OCI-M1 (cell line): ENCODE results near the gene RAP1GAP2.
"Not testable (repeated sequence)": the region's sequence is repeated elsewhere in the genome, so short reads cannot be mapped to it uniquely, and the experiment has no call there.

Experiments
- DNase-seq: peaks from one replicate; lab custom pipeline; 2025; lab: John Stamatoyannopoulos, UW

RAP1GAP2 gene

DNA sequence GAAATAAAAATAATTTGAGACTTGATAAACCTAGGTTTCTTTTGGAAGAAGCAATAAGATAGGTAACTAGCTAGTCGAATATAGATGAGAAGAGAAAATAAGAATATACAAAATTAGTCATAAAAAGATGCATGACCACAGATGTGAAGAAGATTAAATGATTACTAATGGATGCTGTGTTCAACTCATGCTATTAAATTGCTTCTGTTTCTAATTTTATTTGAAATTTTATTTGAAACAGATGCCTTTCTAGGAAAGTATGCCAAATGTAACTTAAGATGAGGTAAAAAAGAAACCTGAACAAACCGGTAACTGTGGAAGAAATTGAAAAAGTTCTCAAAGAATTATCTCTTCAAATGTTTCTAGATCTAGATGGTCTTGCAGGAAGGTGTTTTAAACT is 175.6 kb downstream of the RAP1GAP2 start:
- DNase-seq: no peak

DNA sequence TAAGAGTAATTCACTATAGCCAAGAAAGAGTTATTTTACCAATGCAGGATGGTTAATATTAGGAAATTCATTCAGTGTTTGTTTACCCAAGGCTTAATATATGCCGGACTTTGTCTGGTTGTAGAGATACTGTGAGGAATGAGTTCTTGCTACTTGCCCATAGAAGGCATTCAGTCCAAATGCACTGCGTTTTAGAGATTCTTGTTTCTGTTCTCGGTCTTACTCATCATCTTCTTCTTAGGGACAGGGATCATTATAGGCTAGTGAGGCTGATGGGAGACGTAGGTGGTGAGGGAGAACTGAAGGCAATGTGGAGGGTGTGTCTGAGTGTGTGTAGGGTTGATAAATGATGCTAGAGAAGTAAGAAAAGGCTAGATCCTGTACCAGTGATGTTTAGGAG is 176.5 kb downstream of the RAP1GAP2 start:
- DNase-seq: no peak

DNA sequence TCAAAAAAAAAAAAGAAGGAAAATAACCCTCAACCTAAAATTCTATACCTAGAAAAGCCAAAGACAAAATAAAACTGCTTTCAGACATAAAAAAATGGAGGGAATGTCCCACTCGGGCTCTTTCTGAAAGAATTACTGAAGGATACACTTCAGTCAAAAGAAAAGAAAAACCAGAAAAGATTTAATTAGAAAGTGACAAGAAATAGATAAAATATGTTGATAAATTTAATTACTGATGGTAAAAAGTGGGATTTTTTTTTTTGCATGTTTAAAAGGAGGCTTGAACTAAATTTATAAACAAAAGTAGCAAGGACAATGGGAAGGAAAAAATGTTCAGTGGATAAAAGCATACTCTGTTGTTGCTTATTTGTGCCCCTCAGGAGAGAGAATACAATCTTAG is 178.1 kb downstream of the RAP1GAP2 start:
- DNase-seq: no peak

DNA sequence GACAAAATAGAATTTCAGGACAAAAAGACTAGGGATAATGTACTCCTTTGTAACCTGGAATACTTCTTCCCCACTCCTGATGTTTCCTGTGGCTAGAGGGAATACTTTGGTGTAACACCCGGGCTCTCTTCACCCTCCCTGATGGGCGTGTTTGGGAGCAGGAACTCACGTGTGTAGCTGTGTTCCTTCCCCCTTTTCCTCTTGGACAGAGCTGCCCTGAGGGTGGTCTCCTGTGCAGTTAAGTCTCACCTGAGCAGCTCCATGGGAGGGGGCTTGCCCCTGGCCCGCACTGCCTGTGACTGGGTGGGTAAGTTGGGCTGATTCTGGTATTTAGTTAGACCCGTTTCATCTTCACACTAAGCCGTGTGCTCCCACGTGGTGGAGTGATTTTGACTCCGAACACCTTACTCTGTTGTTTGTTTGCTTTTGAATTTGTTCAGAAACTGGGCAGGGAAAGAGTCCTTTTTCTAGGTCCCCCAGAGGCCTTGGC is 179.3 kb downstream of the RAP1GAP2 start:
- DNase-seq: peak; percentile 92

DNA sequence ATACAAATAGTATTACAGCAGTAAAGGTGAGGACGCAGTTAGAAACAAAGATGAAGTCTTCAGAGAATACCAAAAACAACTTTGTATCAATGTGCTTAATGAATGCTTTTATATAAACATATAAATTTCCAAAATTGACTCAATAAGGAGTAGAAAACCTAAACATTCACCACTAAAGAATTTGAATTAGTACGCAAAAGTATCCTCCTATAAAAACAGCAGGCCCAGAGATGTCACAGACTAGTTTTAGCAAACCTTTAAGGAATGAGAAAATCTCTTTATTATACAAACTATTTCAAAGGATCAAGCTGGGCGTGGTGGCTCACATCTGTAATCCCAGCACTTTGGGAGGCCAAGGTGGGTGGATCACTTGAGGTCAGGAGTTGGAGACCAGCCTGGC is 180.9 kb downstream of the RAP1GAP2 start:
- DNase-seq: no peak

DNA sequence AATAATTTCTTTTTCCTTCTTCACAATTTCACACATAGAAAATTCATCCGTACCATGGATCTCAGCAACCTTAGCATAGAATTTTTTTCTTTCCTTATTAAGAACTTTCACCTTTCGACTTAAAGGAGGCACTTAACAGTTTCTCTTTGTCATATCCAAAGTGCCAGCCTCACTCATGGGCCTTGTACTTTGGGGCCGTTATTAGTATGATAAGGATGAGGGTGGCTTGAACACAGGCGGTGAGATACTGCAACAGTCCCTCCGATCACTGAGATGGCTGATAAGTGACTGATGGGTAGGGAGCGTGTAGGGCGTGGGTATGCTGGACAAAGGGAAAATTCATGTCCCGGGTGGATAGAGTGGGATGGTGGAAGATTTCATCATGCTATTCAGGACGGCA is 181.9 kb downstream of the RAP1GAP2 start:
- DNase-seq: no peak

DNA sequence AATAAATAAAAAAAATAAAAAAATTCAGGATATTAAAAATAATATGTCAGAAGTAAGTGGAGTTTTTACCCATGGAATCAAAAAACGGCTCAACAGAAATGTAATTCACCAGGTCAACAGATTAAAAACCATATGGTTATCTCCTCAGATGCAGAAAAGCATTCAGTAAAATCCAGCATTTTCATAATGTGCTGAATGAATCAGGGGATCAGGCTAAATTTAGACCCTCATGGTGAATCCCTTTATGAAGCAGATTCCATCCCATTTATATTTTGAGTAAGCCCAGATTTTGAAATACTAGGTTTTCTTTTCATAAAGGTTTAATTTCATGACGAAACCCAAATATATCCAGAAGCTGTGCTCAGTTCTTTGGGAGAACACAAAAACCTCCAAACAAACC is 182.8 kb downstream of the RAP1GAP2 start:
- DNase-seq: no peak

DNA sequence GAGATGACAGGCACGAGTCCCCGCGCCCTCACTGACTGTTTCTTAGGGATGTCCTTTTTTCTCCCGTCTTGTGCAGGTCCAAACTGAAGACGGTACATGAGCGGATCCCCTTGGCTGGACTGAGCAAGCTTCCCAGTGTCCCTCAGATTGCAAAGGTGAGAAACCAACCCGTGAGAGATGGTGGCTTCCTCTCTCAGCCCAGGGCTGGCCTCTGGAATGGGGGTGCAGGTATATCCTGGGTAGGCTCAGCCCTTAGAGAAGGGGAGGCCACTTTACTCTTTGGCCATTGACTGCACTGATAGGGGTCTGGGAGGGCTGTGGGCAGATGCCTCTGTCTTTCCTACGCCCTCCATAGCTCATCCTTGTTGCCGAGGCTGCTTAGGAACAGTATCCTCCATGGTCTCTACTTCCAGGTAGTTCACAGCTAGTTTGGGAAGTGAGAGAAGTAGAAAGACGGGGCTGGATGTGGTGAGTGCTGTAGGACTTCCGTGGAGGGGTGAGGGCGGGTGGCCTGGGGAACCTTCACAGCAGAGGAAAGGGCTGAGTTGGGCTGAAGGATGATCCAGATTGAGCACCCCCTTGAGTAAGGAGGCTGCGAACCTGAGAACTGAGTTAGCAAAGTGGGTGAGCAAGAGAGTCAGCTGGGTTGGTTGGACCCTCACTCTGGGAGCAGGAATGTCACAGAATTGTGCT is 184.1 kb downstream of the RAP1GAP2 start:
- DNase-seq: no peak

DNA sequence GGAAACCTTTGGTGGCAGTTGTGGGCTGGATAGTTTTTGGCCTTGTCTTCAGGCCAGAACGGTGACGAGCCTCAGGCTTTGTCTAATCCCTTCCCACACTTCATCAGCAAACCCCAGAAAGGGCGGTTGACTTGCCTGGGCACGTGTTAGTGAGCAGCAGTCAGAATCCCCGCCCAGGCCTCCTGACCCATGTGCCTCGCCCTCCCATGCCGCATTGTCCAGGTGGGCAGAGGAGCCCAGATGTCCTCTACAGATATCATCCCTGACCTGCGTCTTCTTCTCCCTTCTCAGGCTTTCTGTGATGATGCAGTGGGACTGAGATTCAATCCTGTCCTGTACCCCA is 184.6 kb downstream of the RAP1GAP2 start:
- DNase-seq: no peak

DNA sequence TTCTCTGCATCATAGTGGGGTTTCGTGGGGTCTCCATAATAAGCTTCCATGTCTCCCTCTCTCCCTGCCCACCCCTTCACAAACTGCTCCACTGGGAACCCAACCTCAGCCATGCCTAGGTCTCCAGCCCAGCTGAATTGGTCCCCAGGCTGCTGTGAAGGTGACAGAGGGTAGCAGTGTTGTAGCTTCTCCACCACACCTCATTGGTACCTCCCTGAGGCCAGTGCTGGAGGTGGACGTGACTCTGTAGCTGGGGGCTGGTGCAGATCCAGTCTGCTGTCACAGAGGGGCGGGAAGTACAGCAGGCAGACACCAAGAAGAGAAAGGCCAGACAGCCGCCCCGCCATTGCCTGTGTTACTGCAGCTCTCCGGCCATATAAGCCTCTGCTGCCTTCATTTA is 185.1 kb downstream of the RAP1GAP2 start:
- DNase-seq: no peak

DNA sequence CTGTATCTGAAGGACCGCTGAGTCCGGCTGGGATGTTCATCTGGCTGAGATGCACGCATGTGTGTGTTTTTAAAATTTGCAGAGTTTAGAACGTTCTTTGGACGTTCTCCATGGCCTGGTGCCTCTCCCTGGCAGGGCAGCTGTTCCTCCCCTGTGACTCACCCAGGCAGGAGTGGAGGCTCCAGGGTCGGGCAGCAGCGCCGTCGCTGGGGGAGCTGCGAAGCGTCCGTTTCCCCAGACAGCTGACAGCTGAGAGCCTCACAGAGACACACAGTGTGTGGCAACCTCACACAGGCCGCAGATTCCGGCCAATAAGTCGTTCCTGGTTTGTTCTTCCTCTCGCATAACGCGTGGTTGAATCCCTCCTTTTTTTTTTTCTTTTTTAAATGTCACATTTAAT is 186.6 kb downstream of the RAP1GAP2 start:
- DNase-seq: no peak

DNA sequence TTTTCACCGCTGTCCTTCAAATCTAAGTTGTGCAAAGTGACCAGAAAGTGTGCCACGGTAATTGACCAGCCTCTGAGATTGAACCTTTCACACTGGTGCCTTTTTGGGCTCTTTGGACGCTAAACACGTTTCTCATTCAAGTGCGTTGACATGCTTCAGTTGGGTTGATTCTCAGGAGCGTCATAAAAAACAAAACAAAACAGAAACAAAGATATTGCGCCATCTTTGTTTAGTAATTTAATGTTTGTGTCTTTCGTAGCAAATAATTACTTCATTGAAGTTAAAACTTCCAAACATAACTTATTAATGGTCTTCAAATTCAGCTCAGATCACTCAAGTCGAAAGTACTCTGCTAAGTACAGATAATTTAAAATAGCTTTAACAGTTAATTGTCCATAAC is 187.0 kb downstream of the RAP1GAP2 start:
- DNase-seq: no peak

DNA sequence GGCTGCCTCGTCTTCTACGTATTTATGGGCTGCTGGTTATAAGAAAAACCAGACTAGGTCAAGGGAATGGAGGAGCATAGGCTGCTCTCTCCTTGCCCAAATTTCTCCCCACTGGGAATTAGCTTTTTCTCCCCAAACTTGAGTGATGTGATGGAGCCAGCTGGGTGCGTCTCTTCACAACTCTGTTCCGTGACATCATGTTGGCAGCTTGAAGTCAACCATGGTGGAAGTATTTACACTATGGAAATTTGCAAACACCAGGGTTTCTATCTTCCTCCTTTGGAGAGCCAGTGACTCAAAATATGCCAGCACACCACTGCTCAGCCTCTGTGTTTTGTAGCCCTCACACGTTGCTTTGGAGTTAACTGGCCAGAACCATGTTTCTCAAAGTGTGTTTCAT is 189.1 kb downstream of the RAP1GAP2 start:
- no peak for DNase-seq

DNA sequence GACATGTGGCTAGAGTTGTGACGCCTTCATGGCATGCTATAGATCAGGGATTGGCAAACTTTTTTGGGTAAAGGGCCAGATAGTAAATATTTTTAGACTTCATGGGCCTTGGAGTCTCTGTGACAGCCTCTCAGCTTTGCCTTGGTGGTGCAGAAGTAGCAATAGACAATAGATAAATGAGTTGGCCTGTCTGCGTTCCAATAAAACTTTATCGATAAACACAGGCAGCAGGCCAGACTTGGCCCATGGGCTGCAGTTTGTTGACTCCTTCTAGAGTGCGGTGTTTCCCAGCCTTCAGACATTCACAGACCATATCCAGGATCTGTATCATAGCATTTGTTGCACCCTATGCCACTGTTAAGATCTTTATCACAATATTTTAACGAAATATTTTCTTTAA is 190.7 kb downstream of the RAP1GAP2 start:
- DNase-seq: no peak

DNA sequence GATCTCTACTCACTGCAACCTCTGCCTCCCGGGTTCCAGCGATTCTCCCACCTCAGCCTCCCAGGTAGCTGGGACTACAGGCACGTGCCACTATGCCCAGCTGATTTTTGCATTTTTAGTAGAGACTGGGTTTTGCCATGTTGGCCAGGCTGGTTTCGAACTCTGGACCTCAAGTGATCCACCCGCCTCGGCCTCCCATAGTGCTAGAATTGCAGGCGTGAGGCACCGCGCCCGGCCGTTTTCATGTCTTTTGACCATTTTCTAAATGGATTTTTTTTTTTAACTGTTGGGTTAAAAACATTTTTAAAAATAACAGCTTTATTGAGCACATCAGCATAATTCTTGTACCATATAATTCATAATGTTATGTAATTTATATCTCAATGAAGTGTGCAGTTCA is 193.2 kb downstream of the RAP1GAP2 start:
- DNase-seq: not testable (repeated sequence)

DNA sequence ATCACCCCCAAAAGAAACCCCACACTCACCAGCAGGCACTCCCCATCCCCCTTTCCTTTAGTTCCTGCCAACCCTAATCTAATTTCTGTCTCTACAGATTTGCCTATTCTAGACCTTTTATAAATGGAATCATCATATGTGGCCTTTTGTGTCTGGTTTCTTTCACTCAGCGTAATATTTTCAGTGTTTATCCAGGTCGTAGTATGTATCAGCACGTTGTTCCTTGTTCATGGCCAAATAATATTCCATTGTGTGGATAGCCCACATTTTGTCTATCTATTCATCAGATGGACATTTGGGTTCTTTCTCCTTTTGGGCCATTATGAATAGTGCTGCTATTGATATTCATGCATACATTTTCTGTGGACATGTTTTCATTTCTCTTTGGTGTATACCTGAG is 193.6 kb downstream of the RAP1GAP2 start:
- no peak for DNase-seq

DNA sequence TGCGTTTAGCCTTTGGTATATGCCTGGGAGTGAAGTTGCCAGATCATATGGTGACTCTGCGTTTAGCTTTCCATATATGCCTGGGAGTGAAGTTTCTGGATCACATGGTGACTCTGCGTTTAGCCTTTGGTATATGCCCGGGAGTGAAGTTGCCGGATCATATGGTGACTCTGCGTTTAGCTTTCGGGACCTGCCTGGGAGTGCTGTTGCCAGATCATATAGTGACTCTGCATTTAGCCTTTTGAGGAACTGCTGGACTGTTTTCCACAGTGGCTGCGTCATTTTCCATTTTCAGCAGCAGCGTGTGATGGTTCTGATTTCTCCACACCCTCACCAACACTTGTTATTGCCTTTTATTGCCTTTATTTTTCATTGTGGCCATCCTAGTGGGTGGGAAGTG is 194.2 kb downstream of the RAP1GAP2 start:
- DNase-seq: peak; percentile 80

DNA sequence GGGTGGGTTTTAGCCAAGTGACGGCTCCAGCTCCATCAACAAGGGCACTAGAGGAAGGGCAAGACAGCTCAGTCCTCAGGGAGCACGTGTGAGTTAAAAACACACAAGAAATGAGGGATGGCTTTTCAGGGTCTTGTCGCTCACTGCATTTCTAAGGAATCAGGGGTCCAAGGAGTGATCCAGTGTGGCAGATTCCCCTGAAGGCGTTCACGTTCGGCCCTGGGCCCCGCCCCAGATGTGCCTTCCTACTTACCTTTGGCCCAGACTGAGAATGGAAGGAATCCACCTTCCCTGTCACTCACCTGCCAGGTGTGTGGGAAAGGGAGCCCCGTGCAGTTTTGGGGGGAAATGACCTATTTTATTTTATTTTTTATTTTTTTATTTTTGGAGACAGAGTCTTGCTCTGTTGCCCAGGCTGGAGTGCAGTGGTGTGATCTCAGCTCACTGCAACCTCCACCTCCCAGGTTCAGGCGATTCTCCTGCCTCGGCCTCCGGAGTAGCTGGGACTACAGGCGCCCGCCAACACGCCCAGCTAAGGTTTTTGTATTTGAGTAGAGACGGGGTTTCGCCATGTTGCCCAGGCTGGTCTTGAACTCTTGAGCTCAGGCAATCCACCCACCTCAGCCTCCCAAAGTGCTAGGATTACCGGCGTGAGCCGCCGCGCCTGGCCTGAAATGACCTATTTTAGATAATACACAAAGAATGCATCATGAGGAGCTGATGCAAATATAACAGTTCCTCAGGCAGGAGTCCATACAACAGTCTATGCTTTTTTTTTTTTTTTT is 195.3 kb downstream of the RAP1GAP2 start:
- not testable (repeated sequence) for DNase-seq

DNA sequence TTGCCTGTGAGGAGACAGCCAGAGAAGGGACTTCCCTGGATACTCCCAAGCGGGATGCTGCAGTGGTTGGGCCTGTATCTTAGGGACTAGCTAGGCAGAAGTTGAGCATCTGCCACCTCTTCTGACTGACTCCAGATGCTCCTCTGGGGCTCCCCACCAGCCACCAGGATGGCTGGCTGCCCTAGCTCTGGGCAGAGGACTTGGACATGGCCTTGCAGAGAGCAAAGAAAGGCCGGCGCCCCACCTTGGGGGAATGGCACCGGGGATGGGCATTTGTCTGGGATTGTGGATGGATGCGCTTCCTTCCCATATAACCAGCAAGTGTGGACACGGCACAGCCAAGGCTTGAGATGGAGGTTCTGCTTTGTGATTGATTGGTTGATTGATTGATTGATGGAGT is 198.2 kb downstream of the RAP1GAP2 start:
- DNase-seq: no peak

DNA sequence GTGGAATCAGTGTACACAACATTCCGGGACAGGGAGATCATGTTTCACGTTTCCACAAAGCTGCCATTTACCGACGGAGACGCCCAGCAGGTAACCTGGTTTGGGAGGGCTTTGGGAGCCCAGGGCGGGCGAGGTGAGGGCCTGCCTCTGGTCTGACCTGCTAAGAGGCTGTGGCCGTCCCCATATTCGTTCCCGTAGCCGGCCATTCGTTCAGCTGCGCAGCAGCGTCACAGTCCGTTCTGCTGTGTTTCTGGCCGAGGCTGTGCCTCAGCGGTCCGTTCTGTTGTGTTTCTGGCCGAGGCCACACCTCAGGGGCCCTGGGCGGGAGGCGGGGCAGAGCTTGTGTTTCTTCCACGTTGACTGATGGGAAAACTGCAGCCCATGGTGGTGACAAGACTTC is 199.1 kb downstream of the RAP1GAP2 start:
- DNase-seq: no peak

DNA sequence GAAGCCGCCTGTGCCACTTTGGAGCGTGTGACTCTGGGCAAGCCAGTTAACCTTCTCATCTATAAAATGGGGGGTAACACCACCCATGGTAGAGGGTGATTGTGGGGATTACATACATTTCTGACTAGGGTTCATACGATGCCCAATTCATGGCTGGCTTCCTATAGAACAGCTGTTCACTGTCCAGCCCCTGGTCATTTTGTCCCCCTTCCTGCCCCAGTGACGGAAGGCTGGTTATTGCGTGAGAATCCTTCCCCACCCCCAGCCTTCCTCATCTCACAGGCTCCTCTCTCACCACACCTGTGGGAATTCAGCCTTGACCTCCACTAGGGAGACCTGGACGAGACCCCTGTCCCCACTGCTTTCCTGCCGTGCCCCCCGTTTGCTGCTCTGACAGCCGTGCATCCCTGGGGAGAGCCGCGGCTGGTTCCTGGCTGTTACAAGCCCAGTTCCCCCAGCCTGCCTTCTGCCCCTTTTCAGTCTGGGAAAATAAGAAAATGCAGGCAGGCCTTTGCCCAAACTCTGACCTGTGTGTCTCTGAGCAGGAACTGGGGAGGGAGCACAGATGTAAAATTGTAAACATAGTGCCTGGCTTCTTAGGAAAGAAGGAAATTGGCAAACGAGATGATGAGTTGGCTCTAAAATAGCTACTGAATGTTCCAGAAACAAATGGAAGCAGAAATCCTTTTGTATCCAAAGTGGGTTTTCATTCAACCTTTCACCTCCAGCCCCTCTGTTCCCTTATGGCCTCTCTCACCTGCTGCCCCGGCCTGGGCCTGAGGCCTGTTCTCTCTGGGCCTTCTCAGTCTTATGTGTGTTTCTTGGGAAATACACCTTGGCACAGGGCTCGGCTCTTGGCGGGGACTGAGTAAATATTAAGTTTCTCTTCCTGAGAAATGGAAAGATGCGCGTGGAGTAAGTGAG is 199.9 kb downstream of the RAP1GAP2 start:
- DNase-seq: no peak

DNA sequence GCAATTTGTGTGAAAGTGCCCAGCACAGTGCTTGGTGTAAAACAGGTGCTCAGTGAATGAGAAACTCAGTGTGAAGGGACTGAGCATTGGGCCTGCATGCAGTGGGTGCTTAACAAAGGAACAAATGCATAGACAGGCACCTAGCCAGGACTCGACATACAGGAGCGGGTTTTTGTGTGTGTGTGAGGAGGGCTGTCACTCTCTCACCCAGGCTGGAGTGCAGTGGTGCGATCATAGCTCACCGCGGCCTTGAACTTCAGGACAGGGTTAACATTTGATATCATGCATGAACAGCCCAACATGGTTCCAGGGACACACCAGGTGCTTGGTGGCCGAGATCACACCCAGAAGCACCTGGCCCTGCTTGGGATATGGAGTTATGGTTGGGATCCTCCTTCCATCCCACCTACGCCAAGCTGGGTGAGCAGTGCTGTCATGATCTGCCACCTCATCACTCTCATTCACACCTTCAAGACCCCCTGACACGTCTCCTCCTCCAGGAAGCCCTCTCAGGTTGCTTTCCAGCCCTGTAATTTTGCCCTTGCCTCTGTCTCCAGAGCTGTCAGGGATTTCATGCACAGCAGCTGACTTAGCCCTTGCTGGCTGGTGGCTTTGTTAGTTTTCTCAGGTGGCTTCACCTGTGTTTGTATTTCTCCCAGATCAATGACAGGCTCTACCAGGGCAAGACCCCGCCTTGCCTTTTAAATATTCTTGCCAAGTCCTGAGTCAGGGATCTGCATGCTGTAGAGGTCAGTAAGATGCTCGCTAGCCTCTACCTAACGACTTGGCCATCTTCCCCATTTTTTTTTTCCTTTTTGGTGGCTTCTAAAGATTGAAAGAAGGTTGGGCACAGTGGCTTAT is 200.8 kb downstream of the RAP1GAP2 start:
- DNase-seq: no peak
